HG03565 (cell line): ENCODE data around the gene POLR1E.
"Not testable (repeated sequence)": the region's sequence is repeated elsewhere in the genome, so short reads cannot be mapped to it uniquely, and the experiment has no call there.

ENCODE experiments used
- ATAC-seq: cut with Tn5 transposase; IDR thresholded peaks from one replicate; pipeline ENCODE4 v1.9.1; 2021; ENCODE audit warnings: mild to moderate bottlenecking, moderate library complexity; ENCODE audit not compliant: unreplicated experiment

The POLR1E gene

GRCh38 chr9:37499297-37499696 is 13.5 kb downstream of the POLR1E start:
- no peak for ATAC-seq

- ATAC-seq = no peak
These were observed 16.3 kb downstream of the POLR1E start for GRCh38 chr9:37501957-37502596.

- no peak for ATAC-seq
These were observed 18.0 kb downstream of the POLR1E start for GRCh38 chr9:37503736-37504135.

- ATAC-seq = no peak
These were observed 18.9 kb downstream of the POLR1E start for GRCh38 chr9:37504605-37505004.

- ATAC-seq = no peak
These were observed 21.9 kb downstream of the POLR1E start for GRCh38 chr9:37507566-37508134.

- ATAC-seq = no peak
These were observed 22.5 kb downstream of the POLR1E start for GRCh38 chr9:37508135-37508833.

- no peak for ATAC-seq
These were observed 23.1 kb downstream of the POLR1E start for GRCh38 chr9:37508834-37509206.

GRCh38 chr9:37509536-37509935 is 23.8 kb downstream of the POLR1E start:
- no peak for ATAC-seq

- not testable (repeated sequence) for ATAC-seq
These were observed 24.3 kb downstream of the POLR1E start for GRCh38 chr9:37510053-37510452.

- no peak for ATAC-seq
These were observed 25.6 kb downstream of the POLR1E start for GRCh38 chr9:37511016-37512010.

- ATAC-seq = no peak
These were observed 26.7 kb downstream of the POLR1E start for GRCh38 chr9:37512437-37512836.

GRCh38 chr9:37514415-37514814 is 28.7 kb downstream of the POLR1E start:
- not testable (repeated sequence) for ATAC-seq

- ATAC-seq = no peak
These were observed 29.3 kb downstream of the POLR1E start for GRCh38 chr9:37514999-37515398.

GRCh38 chr9:37515620-37516258 is 30.0 kb downstream of the POLR1E start:
- ATAC-seq = no peak

- ATAC-seq = no peak
These were observed 32.2 kb downstream of the POLR1E start for GRCh38 chr9:37517923-37518322.

- no peak for ATAC-seq
These were observed 34.9 kb downstream of the POLR1E start for GRCh38 chr9:37520641-37521040.

- ATAC-seq = no peak
These were observed 35.4 kb downstream of the POLR1E start for GRCh38 chr9:37521111-37521510.

- ATAC-seq = no peak
These were observed 37.2 kb downstream of the POLR1E start for GRCh38 chr9:37522971-37523370.

GRCh38 chr9:37523916-37524315 is 38.2 kb downstream of the POLR1E start:
- ATAC-seq = no peak

GRCh38 chr9:37528652-37529471 is 43.1 kb downstream of the POLR1E start:
- ATAC-seq = peak; percentile 57
